GM21717 (cell line): ENCODE results near the gene TMEM88.
A peak's percentile ranks its signal among the peaks of the same experiment; 100 is the strongest.
"Not testable (repeated sequence)": the region's sequence is repeated elsewhere in the genome, so short reads cannot be mapped to it uniquely, and the experiment has no call there.

Experiments
- ATAC-seq: cut with Tn5 transposase; IDR thresholded peaks from one replicate; pipeline ENCODE4 v1.9.1; 2021; ENCODE audit warnings: mild to moderate bottlenecking, moderate library complexity; ENCODE audit not compliant: unreplicated experiment

TMEM88 gene

GRCh38 chr17:7856011-7856810 is 1.3 kb downstream of the TMEM88 start:
- ATAC-seq = no peak

GRCh38 chr17:7856811-7857712 is 2.2 kb downstream of the TMEM88 start, which contains the start of gene NAA38:
Gene NAA38 (minus strand): TSS chr17:7857559. CDS start chr17:7857463, 96 bp downstream.
- ATAC-seq = peak; percentile 57

DNA sequence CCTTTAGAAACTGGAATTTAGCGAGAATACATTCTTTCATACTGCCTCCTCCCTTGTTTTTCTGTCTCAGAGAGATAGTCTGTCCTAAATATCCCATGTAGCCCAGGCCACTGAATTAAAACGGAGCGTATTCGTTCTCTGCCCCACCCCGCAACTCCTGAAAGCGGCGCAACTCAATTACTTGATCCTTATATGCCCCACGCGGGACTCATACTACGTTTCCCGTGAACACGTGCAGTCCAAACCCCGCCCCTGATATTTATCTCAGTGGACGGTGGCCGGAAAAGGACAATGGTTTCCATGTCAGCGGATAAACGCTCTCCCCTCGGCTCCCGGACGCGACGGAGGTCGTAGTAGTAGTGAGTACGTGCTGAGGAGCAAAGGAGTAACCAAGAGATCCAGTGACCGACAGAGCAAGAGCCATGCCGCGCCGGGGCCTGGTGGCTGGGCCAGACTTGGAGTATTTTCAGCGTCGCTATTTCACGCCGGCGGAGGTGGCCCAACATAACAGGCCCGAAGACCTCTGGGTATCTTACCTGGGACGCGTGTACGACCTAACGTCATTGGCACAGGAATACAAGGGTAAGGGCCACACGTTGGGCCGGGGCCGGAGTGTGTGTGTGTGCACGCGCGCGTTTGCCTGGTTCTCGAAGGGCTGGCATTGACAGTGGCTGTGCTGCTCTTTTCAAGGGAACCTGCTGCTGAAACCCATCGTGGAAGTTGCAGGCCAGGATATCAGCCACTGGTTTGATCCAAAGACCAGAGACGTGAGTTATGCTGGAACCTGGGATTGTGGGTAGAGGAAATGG is 3.1 kb downstream of the TMEM88 start, which contains the start of gene CYB5D1:
TSS of gene CYB5D1 (plus strand) at position 291 of the 809 bp plus-strand sequence. CDS start at position 423, 132 bp downstream.
- peak; percentile 31 for ATAC-seq

DNA sequence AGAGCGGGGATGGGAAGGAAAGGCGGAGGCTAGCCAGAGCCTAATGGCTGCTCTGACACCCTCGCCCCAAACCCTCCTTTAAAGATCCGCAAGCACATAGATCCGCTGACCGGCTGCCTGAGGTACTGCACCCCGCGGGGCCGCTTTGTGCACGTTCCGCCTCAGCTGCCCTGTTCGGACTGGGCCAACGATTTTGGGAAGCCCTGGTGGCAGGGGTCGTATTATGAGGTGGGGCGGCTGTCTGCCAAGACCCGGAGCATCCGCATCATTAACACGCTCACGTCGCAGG is 3.6 kb downstream of the TMEM88 start:
- no peak for ATAC-seq

- ATAC-seq = no peak
Measured at GRCh38 chr17:7859028-7859427, 4.2 kb downstream of the TMEM88 start.

DNA sequence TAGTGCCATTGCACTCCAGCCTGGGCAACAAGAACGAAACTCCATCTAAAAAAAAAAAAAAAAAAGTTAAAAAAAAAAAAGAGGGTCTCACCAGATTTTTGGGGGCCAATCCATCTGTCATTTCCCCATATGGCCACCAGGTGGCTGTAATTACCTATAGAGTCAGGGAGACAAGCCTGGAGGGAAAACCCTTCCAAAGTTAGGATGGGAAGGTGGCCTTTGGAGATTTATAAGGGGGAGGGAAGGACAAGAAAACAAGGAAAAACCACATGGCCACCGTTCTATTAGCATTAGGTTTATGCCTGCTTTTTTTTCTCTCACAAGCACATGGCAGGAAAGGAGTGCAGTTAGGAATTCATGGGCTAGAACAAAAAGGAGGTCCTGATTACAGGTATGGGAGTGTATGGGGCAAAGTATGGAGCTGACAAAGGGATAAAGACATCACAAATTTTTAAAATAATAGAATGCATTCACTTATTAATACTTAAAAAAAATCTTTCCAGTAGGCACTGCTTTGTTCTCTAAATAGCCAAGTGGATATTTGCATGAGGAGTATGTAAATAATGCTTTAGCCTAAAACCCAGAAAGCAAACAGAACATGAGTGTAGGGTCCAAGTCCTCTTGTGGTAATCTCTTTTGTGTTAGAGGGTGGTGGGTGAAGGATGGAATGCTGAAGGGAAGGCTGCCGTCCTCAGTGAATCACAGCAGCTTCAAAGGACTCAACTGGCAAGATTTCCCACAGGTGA is 8.0 kb downstream of the TMEM88 start:
- ATAC-seq = no peak

- not testable (repeated sequence) for ATAC-seq
Measured at GRCh38 chr17:7864384-7864783, 9.5 kb downstream of the TMEM88 start.

DNA sequence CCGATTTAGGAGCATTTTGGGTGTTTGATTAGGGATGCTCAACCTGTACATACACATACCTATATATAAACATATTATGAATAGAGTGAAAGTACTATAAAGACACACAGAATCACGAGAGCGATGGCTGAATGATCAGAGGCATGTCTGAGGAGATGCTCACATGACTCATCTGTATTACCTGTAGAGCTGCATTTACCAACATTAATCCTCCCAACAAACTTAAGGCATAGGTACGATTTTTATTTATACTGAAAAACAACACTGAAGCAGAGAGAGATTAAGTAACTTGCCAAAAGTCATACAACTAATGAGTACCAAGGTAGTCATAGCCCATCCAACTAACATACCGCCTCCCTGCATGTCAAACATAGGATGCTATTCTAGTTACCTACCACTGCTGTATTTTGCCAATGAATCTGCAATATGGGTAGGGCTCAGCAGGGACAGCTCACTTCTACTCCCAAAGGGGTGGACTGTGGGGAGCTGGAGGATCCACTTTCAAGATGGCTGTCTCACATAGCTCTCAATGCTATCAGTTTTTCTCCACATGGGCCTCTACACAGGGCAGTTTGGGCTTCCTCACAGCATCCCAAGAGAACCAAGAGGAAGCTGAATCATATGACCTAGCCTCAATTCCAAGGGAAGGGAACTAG is 10.3 kb downstream of the TMEM88 start:
- no peak for ATAC-seq

DNA sequence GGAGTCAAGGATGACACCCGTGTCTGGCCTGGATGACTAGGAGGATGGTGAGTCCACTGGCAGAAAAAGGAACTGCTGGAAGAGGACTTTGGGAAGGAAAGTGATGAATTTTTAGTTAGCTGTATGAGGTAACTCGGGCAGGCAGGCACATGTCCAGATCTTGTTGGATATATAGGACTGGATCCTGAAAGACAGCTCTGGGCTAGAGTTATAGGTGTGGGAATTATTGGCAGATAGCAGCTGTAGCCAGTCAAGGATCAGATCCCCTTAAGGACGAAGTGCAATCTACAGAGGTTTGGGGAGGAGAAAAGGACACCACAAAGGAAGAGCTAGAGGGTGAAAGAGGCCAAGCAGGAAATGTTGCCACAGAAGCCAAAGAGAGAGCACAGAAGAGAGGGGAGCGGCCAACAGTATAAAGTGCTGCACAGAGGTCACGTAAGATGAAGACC is 13.0 kb downstream of the TMEM88 start:
- ATAC-seq = no peak

- no peak for ATAC-seq
Measured at GRCh38 chr17:7873051-7873450, 18.2 kb downstream of the TMEM88 start.

- ATAC-seq = no peak
Measured at GRCh38 chr17:7875804-7876370, 21.0 kb downstream of the TMEM88 start.

DNA sequence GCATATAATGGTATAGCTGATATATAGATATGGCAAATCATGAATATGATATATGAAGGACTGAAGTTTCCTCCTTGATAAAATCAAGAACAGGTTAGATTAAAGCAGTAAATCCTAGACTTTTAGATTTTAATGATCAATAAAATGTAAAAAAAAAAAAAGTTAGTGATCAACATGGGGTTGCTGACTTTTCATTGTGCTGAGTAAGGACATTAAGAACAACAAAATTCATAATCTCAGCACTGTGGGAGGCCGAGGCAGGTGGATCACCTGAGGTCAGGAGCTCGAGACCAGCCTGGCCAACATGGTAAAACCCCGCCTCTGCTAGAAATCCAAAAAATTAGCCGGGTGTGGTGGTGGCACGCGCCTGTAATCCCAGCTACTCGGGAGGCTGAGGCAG is 23.4 kb downstream of the TMEM88 start:
- ATAC-seq = no peak

DNA sequence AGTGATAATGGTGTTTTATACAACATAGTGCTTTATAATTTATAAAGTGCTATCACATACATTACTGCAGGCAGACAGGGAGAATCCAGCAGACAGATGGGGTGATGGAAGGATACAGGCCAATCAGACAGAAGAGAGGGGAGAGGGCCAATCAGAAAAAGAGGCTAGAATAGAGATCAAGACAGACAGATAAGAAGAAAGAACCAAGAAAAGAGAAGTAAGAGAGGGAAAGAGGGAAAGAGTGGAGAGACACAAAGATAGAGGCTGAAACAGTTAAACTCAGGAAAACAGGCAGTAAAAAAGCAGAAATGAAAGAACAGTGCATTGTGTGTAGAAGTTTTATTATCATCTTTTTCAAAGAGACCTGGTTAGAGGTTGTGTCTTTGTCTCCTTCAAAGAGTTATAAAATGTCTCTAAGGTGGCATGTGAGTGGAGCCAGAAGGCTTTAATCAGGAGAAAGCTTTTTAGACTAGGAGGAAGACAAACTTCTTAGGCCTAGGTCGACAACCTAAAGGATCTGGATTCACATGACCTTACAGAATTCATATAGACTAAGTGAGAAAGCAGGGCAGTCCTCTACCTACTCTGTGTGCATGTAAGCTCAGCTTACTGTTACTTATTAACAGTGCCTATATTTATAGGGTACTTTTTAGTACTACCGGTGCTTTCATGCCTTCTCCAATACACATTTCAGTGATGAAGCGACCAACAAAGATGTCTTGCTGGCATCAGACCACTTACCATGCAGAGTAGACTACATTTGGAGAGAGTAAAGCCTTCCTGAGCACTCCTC is 25.4 kb downstream of the TMEM88 start:
- ATAC-seq = no peak

GRCh38 chr17:7881276-7882054 is 26.6 kb downstream of the TMEM88 start:
- ATAC-seq = no peak

- ATAC-seq = no peak
Measured at GRCh38 chr17:7882068-7882467, 27.2 kb downstream of the TMEM88 start.

- no peak for ATAC-seq
Measured at GRCh38 chr17:7882629-7883028, 27.8 kb downstream of the TMEM88 start.

- no peak for ATAC-seq
Measured at GRCh38 chr17:7883781-7884386, 29.0 kb downstream of the TMEM88 start.
